ENCODE data around the gene LIN7A.

Gene LIN7A

DNA sequence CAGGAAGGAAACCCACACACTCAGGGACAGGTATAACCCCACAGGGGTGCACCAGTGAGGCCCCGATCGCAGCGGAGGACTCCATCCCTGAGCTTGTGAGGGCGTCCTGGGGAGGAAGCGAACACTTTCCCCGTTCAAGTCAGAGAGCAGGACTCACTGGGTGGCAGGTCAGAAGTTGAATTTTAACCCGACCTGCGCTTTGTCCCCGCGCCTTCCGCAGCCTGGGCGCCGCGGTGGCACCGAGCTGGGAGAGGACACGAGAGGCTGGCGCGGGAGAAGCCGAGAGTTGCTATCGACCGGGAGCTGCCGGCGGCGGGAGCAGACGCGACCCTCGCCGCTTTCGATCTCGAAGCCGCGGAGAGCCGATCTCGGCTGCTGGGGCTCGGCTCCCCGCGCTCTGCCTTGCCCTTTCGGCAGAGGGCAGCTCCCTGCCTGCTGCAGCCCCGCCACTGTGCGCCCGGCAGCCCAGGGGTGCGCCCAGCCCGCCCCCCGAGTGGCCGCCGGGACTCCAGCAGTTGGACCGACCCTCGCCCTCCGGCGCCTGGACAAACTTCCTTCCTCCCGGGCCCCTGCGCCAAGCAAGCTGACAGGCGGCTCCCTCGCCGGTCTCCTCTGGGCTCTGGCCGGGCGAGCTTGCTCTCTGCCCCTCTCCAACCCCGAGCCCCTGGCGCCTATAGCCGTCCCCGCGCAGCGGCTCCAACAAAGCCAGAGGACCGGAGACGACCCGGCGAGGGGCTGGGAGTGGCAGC lies 918 bp downstream of the LIN7A start:
- H3K36me3 Mint-ChIP-seq: no peaks in the 10 kb centered on the region
- no peaks in the 10 kb centered on the region for H3K4me1 Mint-ChIP-seq
- H3K27me3 Mint-ChIP-seq: peaks cover 17% of the 10 kb centered on the region
- H3K9me3 Mint-ChIP-seq: peaks cover 8% of the 10 kb centered on the region
- H3K27ac Mint-ChIP-seq: no peak overlapping the region
- no peak overlapping the region for H3K4me3 Mint-ChIP-seq

DNA sequence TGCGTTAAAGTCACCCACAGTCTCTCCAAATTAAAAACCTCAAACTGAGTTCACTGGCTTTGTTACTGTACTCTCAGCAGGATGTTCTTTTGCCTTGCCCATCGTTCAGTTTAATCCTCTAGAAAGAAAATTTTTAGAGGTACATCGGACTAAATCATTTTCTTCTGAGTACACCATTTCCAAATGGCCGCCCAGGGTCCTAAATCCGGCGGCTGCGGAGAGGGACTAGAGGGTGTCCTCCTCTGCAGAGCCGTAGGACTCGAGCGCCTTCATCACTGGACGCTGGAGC lies 1.4 kb downstream of the LIN7A start:
- Mint-ChIP-seq H3K4me3 (no peak overlapping the region), H3K27ac (no peak overlapping the region), H3K36me3 (no peaks in the 10 kb centered on the region), H3K4me1 (no peaks in the 10 kb centered on the region), H3K27me3 (peaks cover 17% of the 10 kb centered on the region), H3K9me3 (peaks cover 8% of the 10 kb centered on the region)

DNA sequence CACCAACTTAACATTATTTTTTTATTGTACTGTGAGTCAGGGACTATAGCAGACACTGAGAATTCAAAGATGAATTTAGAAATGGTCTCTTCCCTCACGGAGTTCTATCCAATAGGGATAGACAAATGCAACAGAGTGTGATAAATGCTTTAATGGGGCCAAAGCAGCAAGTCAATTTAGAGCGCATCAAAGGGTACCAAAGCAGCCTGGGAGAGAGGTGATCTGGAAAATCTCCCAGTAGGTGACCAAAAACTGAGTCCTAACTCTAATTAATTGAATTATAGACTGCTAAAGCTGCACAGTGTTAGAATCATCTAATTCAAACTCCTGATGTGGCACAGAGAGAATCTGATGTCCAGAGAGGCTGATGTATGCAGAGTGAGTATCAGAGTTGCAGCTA lies 2.6 kb downstream of the LIN7A start:
- Mint-ChIP-seq H3K36me3 (no peaks in the 10 kb centered on the region), H3K4me3 (no peak overlapping the region), H3K4me1 (no peaks in the 10 kb centered on the region), H3K27ac (no peak overlapping the region), H3K27me3 (peaks cover 17% of the 10 kb centered on the region), H3K9me3 (peaks cover 8% of the 10 kb centered on the region)

DNA sequence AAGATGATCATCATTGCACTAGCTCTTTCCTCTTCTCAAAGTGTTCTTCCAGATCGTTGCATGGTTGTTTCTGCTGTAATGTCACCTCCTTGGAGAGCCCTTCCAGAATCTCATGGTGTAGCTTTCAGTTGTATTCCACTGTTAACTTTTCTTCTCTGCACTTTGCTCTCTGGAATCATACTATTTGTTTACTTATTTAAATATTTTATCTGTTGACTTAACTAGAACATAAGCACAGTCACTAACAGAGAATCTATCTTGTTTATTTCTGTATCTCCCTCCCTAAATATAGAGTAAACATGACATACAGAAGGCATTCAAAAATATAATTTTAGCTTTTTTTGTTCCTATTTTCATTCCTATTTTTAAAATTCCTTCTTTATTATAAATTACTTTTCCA lies 11.8 kb downstream of the LIN7A start:
- H3K4me1 Mint-ChIP-seq: no peaks in the 10 kb centered on the region
- no peaks in the 10 kb centered on the region for H3K36me3 Mint-ChIP-seq
- no peaks in the 10 kb centered on the region for H3K27me3 Mint-ChIP-seq
- no peak overlapping the region for H3K27ac Mint-ChIP-seq
- H3K4me3 Mint-ChIP-seq: no peak overlapping the region
- H3K9me3 Mint-ChIP-seq: peaks cover 4% of the 10 kb centered on the region

DNA sequence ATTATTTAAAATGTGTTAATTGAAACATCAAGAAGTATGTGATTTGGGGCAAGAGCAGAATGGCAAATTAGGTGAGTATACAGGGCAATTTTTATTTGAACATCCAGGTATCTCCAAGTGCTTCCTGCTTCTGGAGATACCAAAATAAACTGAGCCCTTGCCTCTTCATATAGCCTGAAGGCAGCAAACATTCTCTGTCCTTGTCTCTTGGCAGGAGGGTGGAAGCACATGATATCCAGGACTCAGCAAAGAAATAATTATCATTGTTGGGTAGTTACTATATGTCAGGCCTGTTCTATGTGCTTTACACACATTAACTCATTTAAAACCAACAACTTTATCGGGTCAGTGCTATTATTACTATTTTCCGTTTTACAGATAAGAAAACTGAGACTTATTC lies 12.5 kb downstream of the LIN7A start:
- Mint-ChIP-seq H3K4me3 (no peak overlapping the region), H3K27ac (no peak overlapping the region), H3K27me3 (no peaks in the 10 kb centered on the region), H3K9me3 (peaks cover 4% of the 10 kb centered on the region), H3K4me1 (no peaks in the 10 kb centered on the region), H3K36me3 (no peaks in the 10 kb centered on the region)

DNA sequence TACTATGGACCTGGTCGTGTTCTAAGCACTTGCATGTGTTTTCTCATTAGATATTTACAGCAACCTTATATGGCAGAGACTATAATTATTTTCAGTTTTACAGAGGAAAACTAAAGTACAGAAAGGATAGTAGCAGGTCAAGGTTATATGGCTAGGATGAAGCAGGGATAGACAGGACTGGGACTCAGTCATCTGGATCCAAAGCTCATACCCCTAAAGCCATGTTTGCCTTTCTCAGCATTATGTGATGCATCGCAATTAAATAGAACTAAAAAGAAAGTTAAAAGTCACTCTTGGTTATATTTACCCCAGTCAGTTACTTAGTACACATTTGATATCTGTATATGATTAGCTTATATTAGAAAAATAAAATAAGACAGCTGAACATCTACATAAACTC lies 13.3 kb downstream of the LIN7A start:
- peaks cover 4% of the 10 kb centered on the region for H3K9me3 Mint-ChIP-seq
- H3K4me3 Mint-ChIP-seq: no peak overlapping the region
- H3K4me1 Mint-ChIP-seq: no peaks in the 10 kb centered on the region
- H3K36me3 Mint-ChIP-seq: no peaks in the 10 kb centered on the region
- no peaks in the 10 kb centered on the region for H3K27me3 Mint-ChIP-seq
- no peak overlapping the region for H3K27ac Mint-ChIP-seq

DNA sequence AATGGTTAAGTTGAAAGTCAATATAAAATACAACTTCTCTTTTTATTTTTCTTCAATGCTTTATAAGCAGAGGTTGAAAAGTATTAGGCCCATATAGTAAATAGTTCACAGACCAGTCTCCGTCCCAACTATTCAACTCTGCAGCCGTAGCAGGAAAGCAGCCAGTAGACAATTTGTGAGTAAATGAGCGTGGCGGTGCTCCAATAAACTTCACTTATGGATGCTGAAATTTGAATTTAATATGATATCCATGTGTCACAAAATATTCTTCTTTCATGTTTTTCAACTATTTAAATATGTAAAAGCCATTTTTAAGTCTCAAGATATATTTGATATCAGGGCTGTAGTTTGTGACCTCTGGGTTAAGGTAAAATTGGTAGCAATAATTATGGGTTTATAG lies 17.7 kb downstream of the LIN7A start:
- Mint-ChIP-seq H3K36me3 (no peaks in the 10 kb centered on the region), H3K27me3 (no peaks in the 10 kb centered on the region), H3K4me1 (no peaks in the 10 kb centered on the region), H3K4me3 (no peak overlapping the region), H3K9me3 (peaks cover 12% of the 10 kb centered on the region), H3K27ac (no peak overlapping the region)

DNA sequence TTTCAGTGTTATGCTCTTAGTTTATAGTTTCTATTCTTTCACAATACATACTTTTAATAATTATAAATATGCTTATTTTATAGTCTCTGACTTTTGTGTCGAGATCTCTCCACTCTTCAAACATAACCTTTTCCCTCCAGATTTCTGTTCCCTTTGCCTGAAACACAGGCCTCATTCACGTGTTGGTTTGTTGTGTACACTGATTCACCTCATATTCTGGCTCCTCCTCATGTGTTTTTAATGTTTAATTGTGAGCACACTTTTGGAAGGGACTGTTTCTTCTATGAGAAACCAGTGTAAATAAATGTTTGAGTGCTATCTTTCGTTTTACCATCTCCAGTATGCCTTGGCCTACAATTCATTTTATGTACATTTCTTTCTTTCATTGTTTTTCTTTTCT lies 20.1 kb downstream of the LIN7A start:
- Mint-ChIP-seq H3K27ac (no peak overlapping the region), H3K4me1 (no peaks in the 10 kb centered on the region), H3K36me3 (no peaks in the 10 kb centered on the region), H3K4me3 (no peak overlapping the region), H3K27me3 (no peaks in the 10 kb centered on the region), H3K9me3 (peaks cover 15% of the 10 kb centered on the region)

DNA sequence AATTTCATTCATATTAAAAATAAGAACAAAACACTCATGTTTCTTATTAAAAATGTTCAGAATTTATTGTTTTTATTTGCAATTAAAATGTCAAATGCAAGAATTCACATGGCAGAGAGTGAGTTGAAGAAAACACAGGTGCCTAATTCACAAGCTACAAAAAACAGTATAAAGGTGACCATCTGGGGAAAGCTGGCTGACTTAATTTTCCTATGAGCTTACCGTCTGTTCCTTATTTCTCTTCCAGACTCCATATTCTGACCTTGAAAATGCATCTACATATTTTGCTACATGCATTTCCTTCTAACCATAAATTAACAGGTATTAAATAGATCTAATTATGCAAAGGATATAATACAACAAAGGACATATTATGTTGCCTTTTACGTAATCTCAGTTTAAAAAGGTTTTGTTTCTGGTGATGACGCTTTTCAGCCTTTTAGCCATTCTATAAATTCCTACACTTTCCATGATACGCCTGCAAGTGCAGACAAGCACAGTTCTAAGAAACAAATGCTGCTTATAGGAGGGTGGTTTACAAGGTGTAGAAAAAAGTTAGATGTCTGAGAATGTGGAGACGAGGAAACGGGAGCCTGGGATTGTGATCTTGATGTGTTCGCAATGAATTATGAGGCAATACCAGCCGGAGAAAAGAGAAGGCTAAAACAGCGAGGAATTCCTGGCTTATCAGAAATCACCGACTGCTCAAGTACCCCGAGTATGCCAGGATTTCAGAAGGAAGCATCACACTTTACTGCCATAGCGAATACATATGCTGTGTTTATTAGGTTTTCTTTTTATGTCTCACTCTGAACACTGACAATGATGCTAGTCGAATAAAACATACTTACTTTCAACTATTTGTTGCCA lies 24.6 kb downstream of the LIN7A start:
- Mint-ChIP-seq H3K36me3 (no peaks in the 10 kb centered on the region), H3K27me3 (no peaks in the 10 kb centered on the region), H3K4me3 (no peak overlapping the region), H3K9me3 (peaks cover 15% of the 10 kb centered on the region), H3K4me1 (no peaks in the 10 kb centered on the region), H3K27ac (no peak overlapping the region)

DNA sequence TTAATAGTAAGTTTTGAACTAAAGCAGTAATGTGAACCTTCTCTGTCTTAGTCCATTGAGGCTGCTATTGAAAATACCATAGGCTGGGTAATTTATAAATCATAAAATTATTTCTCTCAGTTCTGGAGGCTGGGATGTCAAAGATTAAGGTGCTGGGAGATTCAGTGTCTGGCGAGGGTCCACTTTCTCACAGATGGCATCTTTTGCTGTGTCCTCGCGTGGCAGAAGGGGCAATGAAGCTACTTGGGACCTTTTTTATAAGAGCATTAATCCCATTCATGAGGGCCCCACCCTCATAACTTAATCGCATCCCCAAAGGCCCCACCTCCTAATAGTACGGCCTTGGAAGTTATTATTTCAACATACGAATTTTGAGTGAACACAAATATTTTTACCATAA lies 28.4 kb downstream of the LIN7A start:
- H3K9me3 Mint-ChIP-seq: peaks cover 5% of the 10 kb centered on the region
- H3K4me3 Mint-ChIP-seq: no peak overlapping the region
- H3K27ac Mint-ChIP-seq: no peak overlapping the region

DNA sequence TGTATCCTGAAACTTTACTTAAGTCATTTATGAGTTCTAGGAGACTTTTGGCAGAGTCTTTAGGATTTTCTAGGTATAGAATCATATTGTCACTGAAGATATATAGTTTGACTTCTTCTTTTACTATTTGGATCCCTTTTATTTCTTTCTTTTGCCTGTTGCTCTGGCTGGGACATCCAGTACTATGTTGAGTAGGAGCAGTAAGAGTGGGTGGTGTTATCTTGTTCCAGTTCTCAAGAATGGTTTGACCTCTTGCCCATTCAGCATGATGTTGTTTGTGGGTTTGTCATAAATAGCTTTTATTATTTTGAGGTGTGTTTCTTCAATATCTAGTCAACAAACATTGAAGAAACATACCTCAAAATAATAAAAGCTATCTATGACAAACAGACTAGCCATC lies 35.0 kb downstream of the LIN7A start:
- no peak overlapping the region for H3K4me3 Mint-ChIP-seq
- H3K4me1 Mint-ChIP-seq: no peaks in the 10 kb centered on the region
- no peaks in the 10 kb centered on the region for H3K36me3 Mint-ChIP-seq
- no peaks in the 10 kb centered on the region for H3K27me3 Mint-ChIP-seq
- H3K9me3 Mint-ChIP-seq: peaks cover 10% of the 10 kb centered on the region
- H3K27ac Mint-ChIP-seq: no peak overlapping the region

More for the DNA sequence above, 28.4 kb downstream of the LIN7A start:
- Mint-ChIP-seq H3K4me1 (no peaks in the 10 kb centered on the region), H3K36me3 (no peaks in the 10 kb centered on the region), H3K27me3 (no peaks in the 10 kb centered on the region)

DNA sequence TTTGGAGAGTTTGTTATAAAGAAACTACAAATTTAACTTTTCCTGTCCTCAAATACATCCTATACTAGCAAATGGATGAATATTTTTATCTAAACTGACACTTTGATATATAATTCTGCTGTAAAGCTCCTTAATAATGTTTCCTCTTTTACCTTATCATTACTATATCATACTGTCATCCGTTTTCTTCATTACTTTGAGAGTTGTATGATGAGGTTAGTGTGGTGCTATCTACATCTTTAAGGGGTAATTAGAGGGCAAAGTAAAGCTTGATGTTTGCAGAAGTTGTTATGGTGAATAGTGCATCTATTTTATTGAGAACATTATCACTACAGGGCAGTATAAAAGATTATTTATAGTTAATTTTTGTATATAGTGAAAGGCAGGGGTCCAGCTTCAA lies 36.1 kb downstream of the LIN7A start:
- Mint-ChIP-seq H3K27ac (no peak overlapping the region), H3K4me3 (no peak overlapping the region), H3K27me3 (no peaks in the 10 kb centered on the region), H3K4me1 (no peaks in the 10 kb centered on the region), H3K36me3 (no peaks in the 10 kb centered on the region), H3K9me3 (peaks cover 15% of the 10 kb centered on the region)

DNA sequence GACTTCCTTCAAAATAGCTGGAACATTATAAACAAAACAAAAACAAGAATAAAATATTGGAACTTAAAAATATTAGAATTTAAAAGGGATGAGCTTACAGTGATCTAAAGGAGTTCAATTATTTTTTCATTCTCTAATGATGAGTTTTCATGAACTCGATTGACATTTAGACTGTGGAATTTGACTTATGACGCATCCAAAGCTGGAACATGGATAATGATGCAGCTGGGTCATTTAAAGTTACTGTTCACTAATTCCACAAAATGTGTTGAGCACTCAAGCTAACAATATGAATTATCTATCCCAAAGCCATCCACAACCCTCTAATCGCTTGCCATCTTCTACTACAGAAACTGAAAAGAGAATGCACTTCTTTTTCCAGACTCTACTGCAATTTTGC lies 42.5 kb downstream of the LIN7A start:
- no peak overlapping the region for H3K4me3 Mint-ChIP-seq
- no peaks in the 10 kb centered on the region for H3K4me1 Mint-ChIP-seq
- H3K27ac Mint-ChIP-seq: no peak overlapping the region
- H3K9me3 Mint-ChIP-seq: peaks cover 16% of the 10 kb centered on the region
- H3K27me3 Mint-ChIP-seq: no peaks in the 10 kb centered on the region
- H3K36me3 Mint-ChIP-seq: no peaks in the 10 kb centered on the region

DNA sequence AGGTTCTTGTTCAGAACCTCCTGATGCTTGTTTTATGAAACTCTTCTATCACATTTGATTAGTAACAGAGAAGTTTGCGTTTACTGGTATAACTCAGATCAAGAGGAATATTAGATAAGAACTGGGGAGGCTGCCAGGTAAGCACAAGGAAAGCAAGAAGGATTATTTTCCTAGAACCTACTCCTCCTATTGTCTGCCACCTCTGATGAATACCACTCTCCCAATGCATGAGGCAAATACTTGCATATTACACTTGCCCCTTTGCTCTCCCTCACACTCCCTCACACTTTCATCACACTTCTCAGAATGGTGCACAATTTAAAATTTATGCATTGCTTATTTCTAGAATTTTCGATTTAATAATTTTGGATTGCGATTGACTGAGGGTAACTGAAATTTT lies 43.6 kb downstream of the LIN7A start:
- Mint-ChIP-seq H3K27ac (no peak overlapping the region), H3K27me3 (no peaks in the 10 kb centered on the region), H3K4me1 (no peaks in the 10 kb centered on the region)

DNA sequence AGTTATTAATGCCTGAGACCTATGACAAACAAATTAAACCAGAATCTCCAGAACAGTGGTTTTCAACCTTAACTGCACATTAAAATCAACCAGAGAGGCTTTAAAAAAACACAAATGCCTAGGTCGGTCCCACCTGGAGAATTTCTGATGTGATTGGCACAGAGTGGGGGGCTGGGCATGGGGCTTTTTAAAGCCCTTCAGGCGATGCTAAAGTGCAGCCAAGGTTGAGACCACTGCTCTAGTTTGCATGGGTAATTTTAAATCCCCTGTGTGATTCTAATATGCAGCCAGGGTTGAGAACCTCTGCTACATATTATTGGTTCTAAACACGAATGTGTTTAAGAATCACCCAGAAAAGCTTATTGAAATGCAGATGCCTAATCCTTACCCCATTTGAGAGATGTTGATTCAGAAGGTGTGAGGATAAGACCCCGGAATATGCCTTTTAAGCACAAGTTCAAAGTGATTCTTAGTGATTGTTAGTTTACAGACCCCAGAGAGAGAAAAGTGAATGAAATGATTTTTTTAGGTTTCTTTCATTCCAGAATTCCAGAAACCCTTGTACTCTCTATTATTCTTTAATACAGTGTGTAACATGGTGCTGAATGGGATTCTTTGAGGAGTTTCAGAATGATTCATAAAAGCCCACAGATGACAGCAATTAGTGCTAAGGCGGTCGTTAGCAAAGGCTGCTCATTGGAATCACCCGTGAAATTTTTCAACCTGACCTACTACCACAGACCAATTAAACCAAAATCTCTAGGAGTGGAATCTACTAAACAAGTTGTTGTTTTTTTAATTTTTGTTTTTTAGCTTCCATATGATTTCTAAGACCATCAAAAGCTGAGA lies 44.9 kb downstream of the LIN7A start:
- H3K27me3 Mint-ChIP-seq: no peaks in the 10 kb centered on the region
- no peaks in the 10 kb centered on the region for H3K36me3 Mint-ChIP-seq
- H3K27ac Mint-ChIP-seq: no peak overlapping the region
- no peak overlapping the region for H3K4me3 Mint-ChIP-seq
- H3K9me3 Mint-ChIP-seq: peaks cover 13% of the 10 kb centered on the region
- no peaks in the 10 kb centered on the region for H3K4me1 Mint-ChIP-seq

More for the DNA sequence above, 43.6 kb downstream of the LIN7A start:
- H3K4me3 Mint-ChIP-seq: no peak overlapping the region
- peaks cover 13% of the 10 kb centered on the region for H3K9me3 Mint-ChIP-seq
- H3K36me3 Mint-ChIP-seq: no peaks in the 10 kb centered on the region

DNA sequence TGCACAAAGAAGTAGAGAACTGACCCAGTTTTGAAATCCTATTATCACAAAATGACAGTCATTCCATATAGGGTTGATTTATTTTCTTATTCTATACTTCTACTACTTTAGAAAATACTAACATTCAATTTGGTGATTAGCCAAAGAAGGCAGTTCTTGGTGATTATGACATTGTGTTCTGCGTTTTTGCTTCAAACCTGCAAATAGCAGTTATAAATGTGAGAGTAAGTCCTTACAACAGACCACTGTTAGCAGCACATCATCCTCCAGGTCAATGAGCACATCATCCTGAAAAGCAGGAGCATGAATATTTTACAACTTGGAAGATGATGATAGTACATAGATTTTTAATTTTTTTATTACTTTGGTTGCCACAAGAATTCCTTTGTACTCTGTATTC lies 53.1 kb downstream of the LIN7A start:
- H3K27ac Mint-ChIP-seq: no peak overlapping the region
- no peaks in the 10 kb centered on the region for H3K36me3 Mint-ChIP-seq
- H3K4me1 Mint-ChIP-seq: no peaks in the 10 kb centered on the region
- H3K27me3 Mint-ChIP-seq: no peaks in the 10 kb centered on the region
- peaks cover 5% of the 10 kb centered on the region for H3K9me3 Mint-ChIP-seq
- no peak overlapping the region for H3K4me3 Mint-ChIP-seq
